ENCODE measurements around the gene UNC5CL.
A peak's percentile ranks its signal among the peaks of the same experiment; 100 is the strongest.

UNC5CL gene

GRCh38 chr6:40988634-40989033 is 50.4 kb downstream of the UNC5CL start:
- H3K14ac ChIP-seq (ENCODE audit: low read length in 2 of 2), result no peak overlapping the region
- H3K27me3 ChIP-seq (ENCODE audit: control insufficient read depth in 1 of 2, insufficient read depth in 1 of 2, low read length in 2 of 2), result peaks cover 4 to 13% of the 10 kb centered on the region in 2 experiments
- no peaks in the 10 kb centered on the region for H3K9me3 ChIP-seq (ENCODE audit: control insufficient read depth, low read length)
- H3K18ac ChIP-seq (ENCODE audit: low read depth in 1 of 2, low read length in 2 of 2), result no peak overlapping the region
- no peak overlapping the region for H4K91ac ChIP-seq (ENCODE audit: low read length)
- no peak overlapping the region for H3K23ac ChIP-seq (ENCODE audit: low read length in 2 of 2)
- no peak overlapping the region for H2BK5ac ChIP-seq (ENCODE audit: low read depth, low read length, poor library complexity, severe bottlenecking)
- H3K4me2 ChIP-seq (ENCODE audit: low read length, poor library complexity, severe bottlenecking), result no peak overlapping the region
- no peak overlapping the region for H3K27ac ChIP-seq (ENCODE audit: low read length, poor library complexity, severe bottlenecking)
- peaks cover 4% of the 10 kb centered on the region for H3K4me1 ChIP-seq (ENCODE audit: control insufficient read depth, insufficient read depth, low read depth, low read length)
- no peak overlapping the region for H2AK5ac ChIP-seq (ENCODE audit: low read length, severe bottlenecking)
- no peak overlapping the region for H4K8ac ChIP-seq (ENCODE audit: low read length)
- H2BK12ac ChIP-seq (ENCODE audit: low read length in 2 of 2), result no peak overlapping the region
- H3K4ac ChIP-seq (ENCODE audit: low read depth in 1 of 2, low read length in 2 of 2), result no peak overlapping the region
- no peak overlapping the region for H3K9ac ChIP-seq (ENCODE audit: low read length)
- H3K79me1 ChIP-seq (replicated peaks; ENCODE audit: low read length, poor library complexity, severe bottlenecking), result no peaks in the 10 kb centered on the region
- no peak overlapping the region for H2AFZ ChIP-seq (ENCODE audit: low read depth, low read length)
- no peak overlapping the region for H2BK120ac ChIP-seq (ENCODE audit: low read depth, low read length)
- peak; percentile 22 for DNase-seq
- no peak overlapping the region for H2BK15ac ChIP-seq (ENCODE audit: low read depth, poor library complexity, severe bottlenecking)
- H3K4me3 ChIP-seq (ENCODE audit: insufficient read depth in 1 of 2, low read depth in 1 of 2, low read length in 2 of 2), result no peak overlapping the region
- H3K36me3 ChIP-seq (ENCODE audit: control insufficient read depth in 1 of 2, insufficient read depth in 2 of 2, low read depth in 1 of 2, low read length in 2 of 2), result no peaks in the 10 kb centered on the region

GRCh38 chr6:40986921-40987819 is 51.9 kb downstream of the UNC5CL start:
- Histone ChIP-seq H3K23ac (ENCODE audit: low read length in 2 of 2) (no peak overlapping the region), H3K14ac (ENCODE audit: low read length in 2 of 2) (peak overlapping the region in 1 of 2 experiments; percentile 7), H4K8ac (ENCODE audit: low read length) (no peak overlapping the region), H3K4me1 (ENCODE audit: control insufficient read depth, insufficient read depth, low read depth, low read length) (peaks cover 4% of the 10 kb centered on the region), H3K79me1 (replicated peaks; ENCODE audit: low read length, poor library complexity, severe bottlenecking) (no peaks in the 10 kb centered on the region), H2AFZ (ENCODE audit: low read depth, low read length) (no peak overlapping the region), H3K9me3 (ENCODE audit: control insufficient read depth, low read length) (no peaks in the 10 kb centered on the region), H2BK5ac (ENCODE audit: low read depth, low read length, poor library complexity, severe bottlenecking) (no peak overlapping the region), H3K9ac (ENCODE audit: low read length) (no peak overlapping the region), H3K4ac (ENCODE audit: low read depth in 1 of 2, low read length in 2 of 2) (no peak overlapping the region), H2BK15ac (ENCODE audit: low read depth, poor library complexity, severe bottlenecking) (no peak overlapping the region), H2BK120ac (ENCODE audit: low read depth, low read length) (no peak overlapping the region), H2AK5ac (ENCODE audit: low read length, severe bottlenecking) (no peak overlapping the region), H4K91ac (ENCODE audit: low read length) (no peak overlapping the region), H3K18ac (ENCODE audit: low read depth in 1 of 2, low read length in 2 of 2) (no peak overlapping the region), H3K4me2 (ENCODE audit: low read length, poor library complexity, severe bottlenecking) (no peak overlapping the region), H2BK12ac (ENCODE audit: low read length in 2 of 2) (no peak overlapping the region), H3K27me3 (ENCODE audit: control insufficient read depth in 1 of 2, insufficient read depth in 1 of 2, low read length in 2 of 2) (peaks cover 4 to 6% of the 10 kb centered on the region in 2 experiments), H3K36me3 (ENCODE audit: control insufficient read depth in 1 of 2, insufficient read depth in 2 of 2, low read depth in 1 of 2, low read length in 2 of 2) (no peaks in the 10 kb centered on the region), H3K27ac (ENCODE audit: low read length, poor library complexity, severe bottlenecking) (no peak overlapping the region), H3K4me3 (ENCODE audit: insufficient read depth in 1 of 2, low read depth in 1 of 2, low read length in 2 of 2) (no peak overlapping the region)
- DNase-seq, result no peak
- WGBS, result 52% methylated on average over 8 of the region's 8 CpGs

GRCh38 chr6:40986364-40986763 is 52.7 kb downstream of the UNC5CL start:
- H2BK5ac ChIP-seq (ENCODE audit: low read depth, low read length, poor library complexity, severe bottlenecking), result no peak overlapping the region
- H3K4me3 ChIP-seq (ENCODE audit: insufficient read depth in 1 of 2, low read depth in 1 of 2, low read length in 2 of 2), result no peak overlapping the region
- no peaks in the 10 kb centered on the region for H3K36me3 ChIP-seq (ENCODE audit: control insufficient read depth in 1 of 2, insufficient read depth in 2 of 2, low read depth in 1 of 2, low read length in 2 of 2)
- peaks cover 4 to 6% of the 10 kb centered on the region in 2 experiments for H3K27me3 ChIP-seq (ENCODE audit: control insufficient read depth in 1 of 2, insufficient read depth in 1 of 2, low read length in 2 of 2)
- H3K79me1 ChIP-seq (replicated peaks; ENCODE audit: low read length, poor library complexity, severe bottlenecking), result no peaks in the 10 kb centered on the region
- H3K27ac ChIP-seq (ENCODE audit: low read length, poor library complexity, severe bottlenecking), result no peak overlapping the region
- H3K18ac ChIP-seq (ENCODE audit: low read depth in 1 of 2, low read length in 2 of 2), result no peak overlapping the region
- no peak overlapping the region for H2BK15ac ChIP-seq (ENCODE audit: low read depth, poor library complexity, severe bottlenecking)
- H3K9ac ChIP-seq (ENCODE audit: low read length), result no peak overlapping the region
- no peak overlapping the region for H2BK12ac ChIP-seq (ENCODE audit: low read length in 2 of 2)
- no peak overlapping the region for H3K4me2 ChIP-seq (ENCODE audit: low read length, poor library complexity, severe bottlenecking)
- WGBS, result no CpG with 5 or more reads among the region's 2 CpGs
- no peaks in the 10 kb centered on the region for H3K9me3 ChIP-seq (ENCODE audit: control insufficient read depth, low read length)
- no peak overlapping the region for H3K4ac ChIP-seq (ENCODE audit: low read depth in 1 of 2, low read length in 2 of 2)
- H2BK120ac ChIP-seq (ENCODE audit: low read depth, low read length), result no peak overlapping the region
- H3K4me1 ChIP-seq (ENCODE audit: control insufficient read depth, insufficient read depth, low read depth, low read length), result peaks cover 4% of the 10 kb centered on the region
- DNase-seq, result peak; percentile 34
- H3K23ac ChIP-seq (ENCODE audit: low read length in 2 of 2), result no peak overlapping the region
- no peak overlapping the region for H2AK5ac ChIP-seq (ENCODE audit: low read length, severe bottlenecking)
- H4K8ac ChIP-seq (ENCODE audit: low read length), result no peak overlapping the region
- H2AFZ ChIP-seq (ENCODE audit: low read depth, low read length), result no peak overlapping the region
- no peak overlapping the region for H4K91ac ChIP-seq (ENCODE audit: low read length)
- H3K14ac ChIP-seq (ENCODE audit: low read length in 2 of 2), result no peak overlapping the region

- H2AFZ ChIP-seq (ENCODE audit: low read depth, low read length), result no peak overlapping the region
- H3K14ac ChIP-seq (ENCODE audit: low read length in 2 of 2), result no peak overlapping the region
- no peak overlapping the region for H3K4me2 ChIP-seq (ENCODE audit: low read length, poor library complexity, severe bottlenecking)
These were observed 55.3 kb downstream of the UNC5CL start for GRCh38 chr6:40983752-40984151.

More at GRCh38 chr6:40983752-40984151, 55.3 kb downstream of the UNC5CL start:
- no peak overlapping the region for H2AK5ac ChIP-seq (ENCODE audit: low read length, severe bottlenecking)
- H3K79me1 ChIP-seq (replicated peaks; ENCODE audit: low read length, poor library complexity, severe bottlenecking), result no peaks in the 10 kb centered on the region
- H3K4me1 ChIP-seq (ENCODE audit: control insufficient read depth, insufficient read depth, low read depth, low read length), result peaks cover 4% of the 10 kb centered on the region
- no peak overlapping the region for H3K4ac ChIP-seq (ENCODE audit: low read depth in 1 of 2, low read length in 2 of 2)
- H4K91ac ChIP-seq (ENCODE audit: low read length), result no peak overlapping the region
- H3K27me3 ChIP-seq (ENCODE audit: control insufficient read depth in 1 of 2, insufficient read depth in 1 of 2, low read length in 2 of 2), result peaks cover 3 to 5% of the 10 kb centered on the region in 2 experiments
- DNase-seq, result no peak
- no peaks in the 10 kb centered on the region for H3K9me3 ChIP-seq (ENCODE audit: control insufficient read depth, low read length)
- H3K4me3 ChIP-seq (ENCODE audit: insufficient read depth in 1 of 2, low read depth in 1 of 2, low read length in 2 of 2), result no peak overlapping the region
- H3K23ac ChIP-seq (ENCODE audit: low read length in 2 of 2), result no peak overlapping the region
- no peak overlapping the region for H4K8ac ChIP-seq (ENCODE audit: low read length)
- peaks cover 0 to 4% of the 10 kb centered on the region in 2 experiments for H3K36me3 ChIP-seq (ENCODE audit: control insufficient read depth in 1 of 2, insufficient read depth in 2 of 2, low read depth in 1 of 2, low read length in 2 of 2)
- H2BK12ac ChIP-seq (ENCODE audit: low read length in 2 of 2), result no peak overlapping the region
- H2BK120ac ChIP-seq (ENCODE audit: low read depth, low read length), result no peak overlapping the region
- no peak overlapping the region for H2BK15ac ChIP-seq (ENCODE audit: low read depth, poor library complexity, severe bottlenecking)
- no peak overlapping the region for H3K27ac ChIP-seq (ENCODE audit: low read length, poor library complexity, severe bottlenecking)
- H3K18ac ChIP-seq (ENCODE audit: low read depth in 1 of 2, low read length in 2 of 2), result no peak overlapping the region
- H3K9ac ChIP-seq (ENCODE audit: low read length), result no peak overlapping the region
- H2BK5ac ChIP-seq (ENCODE audit: low read depth, low read length, poor library complexity, severe bottlenecking), result no peak overlapping the region

All from mesenchymal stem cell (in vitro differentiated cells and primary cell).